ENCODE data around the gene OR51B2.

Gene OR51B2

GRCh38 chr11:5348551-5349194 is 24.6 kb upstream of the OR51B2 start:
- no peak for ATAC-seq
- TF ChIP-seq TOX (CRISPR knock-in tag; IDR thresholded peaks at IDR 0.05; ENCODE audit: borderline replicate concordance), result no peak
- no peak for TF ChIP-seq ZC3H10 (CRISPR knock-in tag; IDR thresholded peaks at IDR 0.05)
- TF ChIP-seq, protein P1, sequence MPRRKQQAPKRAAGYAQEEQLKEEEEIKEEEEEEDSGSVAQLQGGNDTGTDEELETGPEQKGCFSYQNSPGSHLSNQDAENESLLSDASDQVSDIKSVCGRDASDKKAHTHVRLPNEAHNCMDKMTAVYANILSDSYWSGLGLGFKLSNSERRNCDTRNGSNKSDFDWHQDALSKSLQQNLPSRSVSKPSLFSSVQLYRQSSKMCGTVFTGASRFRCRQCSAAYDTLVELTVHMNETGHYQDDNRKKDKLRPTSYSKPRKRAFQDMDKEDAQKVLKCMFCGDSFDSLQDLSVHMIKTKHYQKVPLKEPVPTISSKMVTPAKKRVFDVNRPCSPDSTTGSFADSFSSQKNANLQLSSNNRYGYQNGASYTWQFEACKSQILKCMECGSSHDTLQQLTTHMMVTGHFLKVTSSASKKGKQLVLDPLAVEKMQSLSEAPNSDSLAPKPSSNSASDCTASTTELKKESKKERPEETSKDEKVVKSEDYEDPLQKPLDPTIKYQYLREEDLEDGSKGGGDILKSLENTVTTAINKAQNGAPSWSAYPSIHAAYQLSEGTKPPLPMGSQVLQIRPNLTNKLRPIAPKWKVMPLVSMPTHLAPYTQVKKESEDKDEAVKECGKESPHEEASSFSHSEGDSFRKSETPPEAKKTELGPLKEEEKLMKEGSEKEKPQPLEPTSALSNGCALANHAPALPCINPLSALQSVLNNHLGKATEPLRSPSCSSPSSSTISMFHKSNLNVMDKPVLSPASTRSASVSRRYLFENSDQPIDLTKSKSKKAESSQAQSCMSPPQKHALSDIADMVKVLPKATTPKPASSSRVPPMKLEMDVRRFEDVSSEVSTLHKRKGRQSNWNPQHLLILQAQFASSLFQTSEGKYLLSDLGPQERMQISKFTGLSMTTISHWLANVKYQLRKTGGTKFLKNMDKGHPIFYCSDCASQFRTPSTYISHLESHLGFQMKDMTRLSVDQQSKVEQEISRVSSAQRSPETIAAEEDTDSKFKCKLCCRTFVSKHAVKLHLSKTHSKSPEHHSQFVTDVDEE (CRISPR knock-in tag; IDR thresholded peaks at IDR 0.05), result no peak
- TF ChIP-seq PATZ1 (CRISPR knock-in tag; IDR thresholded peaks at IDR 0.05; ENCODE audit: borderline replicate concordance), result no peak
- no peak for TF ChIP-seq ZNF565 (CRISPR knock-in tag; conservative IDR thresholded peaks at IDR 0.05; ENCODE audit: low read depth)
- no peak for TF ChIP-seq TCF4 (CRISPR knock-in tag; IDR thresholded peaks at IDR 0.05; ENCODE audit: borderline replicate concordance)
- TF ChIP-seq ESRRG (CRISPR knock-in tag; IDR thresholded peaks at IDR 0.05), result no peak
- no peak for TF ChIP-seq OSR1 (CRISPR knock-in tag; IDR thresholded peaks at IDR 0.05)
- TF ChIP-seq ZNF70 (CRISPR knock-in tag; IDR thresholded peaks at IDR 0.05), result no peak
- no peak for TF ChIP-seq ZFP30 (CRISPR knock-in tag; IDR thresholded peaks at IDR 0.05)
- no peak for TF ChIP-seq ZNF8 (CRISPR knock-in tag; IDR thresholded peaks at IDR 0.05)

- ATAC-seq, result no peak
- TF ChIP-seq GLIS3 (CRISPR knock-in tag; IDR thresholded peaks at IDR 0.05) (no peak), ZFP30 (CRISPR knock-in tag; IDR thresholded peaks at IDR 0.05) (no peak), ISL1 (CRISPR knock-in tag; IDR thresholded peaks at IDR 0.05) (no peak), BACH2 (CRISPR knock-in tag; IDR thresholded peaks at IDR 0.05; ENCODE audit: borderline replicate concordance) (no peak)
Observed at GRCh38 chr11:5345831-5346230, 21.7 kb upstream of the OR51B2 start.

- no peak for TF ChIP-seq CREB5 (CRISPR knock-in tag; IDR thresholded peaks at IDR 0.05; ENCODE audit: low read depth)
- TF ChIP-seq, protein P2, sequence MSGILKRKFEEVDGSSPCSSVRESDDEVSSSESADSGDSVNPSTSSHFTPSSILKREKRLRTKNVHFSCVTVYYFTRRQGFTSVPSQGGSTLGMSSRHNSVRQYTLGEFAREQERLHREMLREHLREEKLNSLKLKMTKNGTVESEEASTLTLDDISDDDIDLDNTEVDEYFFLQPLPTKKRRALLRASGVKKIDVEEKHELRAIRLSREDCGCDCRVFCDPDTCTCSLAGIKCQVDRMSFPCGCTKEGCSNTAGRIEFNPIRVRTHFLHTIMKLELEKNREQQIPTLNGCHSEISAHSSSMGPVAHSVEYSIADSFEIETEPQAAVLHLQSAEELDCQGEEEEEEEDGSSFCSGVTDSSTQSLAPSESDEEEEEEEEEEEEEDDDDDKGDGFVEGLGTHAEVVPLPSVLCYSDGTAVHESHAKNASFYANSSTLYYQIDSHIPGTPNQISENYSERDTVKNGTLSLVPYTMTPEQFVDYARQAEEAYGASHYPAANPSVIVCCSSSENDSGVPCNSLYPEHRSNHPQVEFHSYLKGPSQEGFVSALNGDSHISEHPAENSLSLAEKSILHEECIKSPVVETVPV (CRISPR knock-in tag; IDR thresholded peaks at IDR 0.05), result no peak
- ATAC-seq, result no peak
Observed at GRCh38 chr11:5343474-5344335, 19.6 kb upstream of the OR51B2 start, which contains the start of gene OR51B5. Gene OR51B5 (minus strand): TSS chr11:5343524. CDS start chr11:5343524, 0 bp downstream.

- no peak for ATAC-seq
- no peak for TF ChIP-seq ZNF8 (CRISPR knock-in tag; IDR thresholded peaks at IDR 0.05)
- no peak for TF ChIP-seq PATZ1 (CRISPR knock-in tag; IDR thresholded peaks at IDR 0.05; ENCODE audit: borderline replicate concordance)
- no peak for TF ChIP-seq ESRRG (CRISPR knock-in tag; IDR thresholded peaks at IDR 0.05)
- no peak for TF ChIP-seq ZFP3 (CRISPR knock-in tag; IDR thresholded peaks at IDR 0.05)
- no peak for TF ChIP-seq OSR1 (CRISPR knock-in tag; IDR thresholded peaks at IDR 0.05)
- TF ChIP-seq PPARA (CRISPR knock-in tag; IDR thresholded peaks at IDR 0.05; ENCODE audit: borderline replicate concordance), result no peak
- no peak for TF ChIP-seq ARNTL (CRISPR knock-in tag; IDR thresholded peaks at IDR 0.05; ENCODE audit: borderline replicate concordance, low read depth)
- no peak for TF ChIP-seq ZNF565 (CRISPR knock-in tag; conservative IDR thresholded peaks at IDR 0.05; ENCODE audit: low read depth)
- TF ChIP-seq SNAI2 (CRISPR knock-in tag; IDR thresholded peaks at IDR 0.05), result no peak
- TF ChIP-seq POU6F1 (CRISPR knock-in tag; IDR thresholded peaks at IDR 0.05; ENCODE audit: borderline replicate concordance, low read depth), result no peak
- no peak for TF ChIP-seq ZC3H10 (CRISPR knock-in tag; IDR thresholded peaks at IDR 0.05)
- no peak for TF ChIP-seq BACH2 (CRISPR knock-in tag; IDR thresholded peaks at IDR 0.05; ENCODE audit: borderline replicate concordance)
- TF ChIP-seq CREB5 (CRISPR knock-in tag; IDR thresholded peaks at IDR 0.05; ENCODE audit: low read depth), result no peak
- TF ChIP-seq ZFP30 (CRISPR knock-in tag; IDR thresholded peaks at IDR 0.05), result no peak
Observed at GRCh38 chr11:5339771-5340322, 15.8 kb upstream of the OR51B2 start.

All from SK-N-SH treated with all-trans-retinoic acid at 6 μM for 48 hours (cell line).